HG02884 (cell line): ENCODE results near the gene CTDNEP1.

ENCODE experiments used
- ATAC-seq: cut with Tn5 transposase; IDR thresholded peaks from one replicate; pipeline ENCODE4 v1.9.1; 2021; ENCODE audit warnings: mild to moderate bottlenecking, moderate library complexity; ENCODE audit not compliant: unreplicated experiment

Gene CTDNEP1

DNA sequence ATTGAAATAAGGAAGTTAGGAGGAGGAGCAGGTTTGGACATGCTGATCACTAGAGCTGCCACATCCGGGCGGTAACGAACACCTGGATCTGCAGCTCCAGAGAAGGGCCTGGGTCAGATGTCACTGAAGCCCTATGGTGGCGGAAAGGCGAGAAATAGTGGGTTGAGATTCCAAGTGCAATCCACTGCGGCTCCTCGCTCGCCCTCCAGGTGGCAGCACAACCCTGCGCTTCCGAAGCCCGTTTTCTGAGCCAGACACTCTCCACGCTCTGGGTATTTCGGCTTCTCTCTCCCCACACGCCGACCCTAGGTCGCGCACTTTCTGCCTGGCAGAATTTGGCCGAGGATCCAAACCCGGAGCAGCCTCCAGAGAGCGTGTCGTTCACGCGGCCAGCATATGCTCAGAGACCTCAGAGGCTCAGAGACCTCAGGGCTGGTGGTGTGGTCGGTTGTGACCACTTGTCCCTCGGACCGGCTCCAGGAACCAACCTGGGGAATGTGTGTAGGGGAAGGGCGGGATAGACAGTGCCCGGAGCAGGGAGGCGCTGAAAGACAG lies 29.1 kb upstream of the CTDNEP1 start:
- no peak for ATAC-seq

DNA sequence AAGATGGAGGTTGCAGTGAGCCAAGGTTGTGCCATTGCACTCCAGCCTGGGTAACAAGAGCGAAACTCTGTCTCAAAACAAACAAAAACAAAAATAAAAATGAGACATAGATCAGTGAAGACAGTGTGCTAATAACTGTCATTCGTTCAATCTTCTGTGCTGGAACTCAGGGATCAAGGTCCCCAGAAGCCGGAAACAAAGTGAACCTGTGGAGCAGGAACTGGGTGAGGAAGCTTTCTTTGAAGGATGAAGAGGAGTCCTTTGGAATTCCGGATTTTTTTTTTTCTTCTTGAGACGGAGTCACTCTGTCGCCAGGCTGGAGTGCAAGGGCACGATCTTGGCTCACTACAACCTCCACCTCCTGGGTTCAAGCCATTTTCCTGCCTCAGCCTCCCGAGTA lies 27.9 kb upstream of the CTDNEP1 start:
- no peak for ATAC-seq

DNA sequence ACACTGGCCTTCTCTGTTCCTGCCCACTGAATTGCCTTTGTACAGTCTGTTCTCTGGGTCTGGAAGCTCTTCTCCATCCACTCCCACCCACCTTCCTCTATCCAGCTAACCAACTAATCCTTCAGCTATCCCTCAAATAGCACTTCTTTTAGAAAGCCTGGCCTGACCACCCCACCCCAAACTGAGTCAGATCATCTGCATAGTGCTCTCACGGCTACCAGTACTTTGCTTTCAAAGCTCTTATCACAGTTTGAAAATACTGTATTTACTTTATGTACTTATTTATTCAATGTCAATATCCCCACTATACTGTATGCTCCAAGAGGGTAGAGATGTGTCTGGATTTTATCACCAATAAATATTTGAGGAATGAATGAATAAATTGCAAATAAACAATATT lies 15.2 kb upstream of the CTDNEP1 start:
- no peak for ATAC-seq

DNA sequence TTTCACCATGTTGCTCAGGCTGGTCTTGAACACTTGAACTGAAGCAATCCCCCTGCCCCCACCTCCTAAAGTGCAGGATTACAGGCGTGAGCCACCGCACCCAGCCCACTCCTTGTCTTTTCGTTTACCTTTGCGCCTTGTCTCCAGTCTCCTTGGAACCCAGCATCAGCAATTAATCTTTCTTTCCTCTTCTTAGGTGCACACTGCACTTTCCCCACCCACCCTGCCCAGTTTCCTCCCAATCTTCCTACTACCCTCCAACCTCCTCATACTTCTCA lies 12.2 kb upstream of the CTDNEP1 start:
- no peak for ATAC-seq

DNA sequence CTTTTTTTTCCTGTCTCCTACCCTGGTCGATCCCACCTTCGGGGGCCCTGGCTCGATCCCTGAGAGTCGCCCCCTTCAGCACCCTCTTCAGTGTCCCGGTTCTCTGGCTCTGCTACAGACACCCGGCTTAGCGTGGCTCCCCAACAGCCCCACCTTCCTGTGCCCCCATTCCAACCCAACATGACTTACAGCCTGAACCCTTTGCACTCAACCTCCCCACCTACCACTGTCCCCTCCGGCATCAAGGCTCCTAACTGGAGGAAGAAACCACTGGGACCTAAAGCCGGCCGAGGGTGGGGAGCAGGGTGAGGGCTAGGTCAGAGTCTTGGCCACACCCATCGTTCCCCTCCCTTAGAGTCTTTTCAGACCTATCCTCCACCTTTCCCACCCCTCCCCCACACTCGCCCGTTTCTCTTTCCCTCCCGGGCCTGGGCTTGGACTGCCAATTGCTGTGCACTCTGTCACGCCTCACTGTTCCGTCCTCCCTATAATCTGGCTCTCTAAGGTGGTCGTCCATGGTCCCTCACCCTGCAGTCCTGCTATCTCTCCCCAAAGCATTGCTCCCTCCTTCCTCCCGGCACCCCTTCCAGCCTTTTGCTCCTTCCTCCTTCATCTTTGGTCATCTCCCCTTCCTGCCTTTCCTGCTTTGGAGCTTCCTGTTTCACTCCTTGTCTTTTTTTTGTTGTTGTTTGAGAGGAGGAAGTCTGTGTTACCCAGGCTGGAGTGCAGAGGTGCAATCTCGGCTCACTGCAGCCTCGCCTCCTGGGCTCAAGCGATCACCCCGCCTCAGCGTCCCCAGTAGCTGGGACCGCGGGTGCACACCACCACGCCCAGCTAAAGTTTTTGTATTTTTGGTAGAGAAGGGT lies 11.6 kb upstream of the CTDNEP1 start:
- no peak for ATAC-seq

DNA sequence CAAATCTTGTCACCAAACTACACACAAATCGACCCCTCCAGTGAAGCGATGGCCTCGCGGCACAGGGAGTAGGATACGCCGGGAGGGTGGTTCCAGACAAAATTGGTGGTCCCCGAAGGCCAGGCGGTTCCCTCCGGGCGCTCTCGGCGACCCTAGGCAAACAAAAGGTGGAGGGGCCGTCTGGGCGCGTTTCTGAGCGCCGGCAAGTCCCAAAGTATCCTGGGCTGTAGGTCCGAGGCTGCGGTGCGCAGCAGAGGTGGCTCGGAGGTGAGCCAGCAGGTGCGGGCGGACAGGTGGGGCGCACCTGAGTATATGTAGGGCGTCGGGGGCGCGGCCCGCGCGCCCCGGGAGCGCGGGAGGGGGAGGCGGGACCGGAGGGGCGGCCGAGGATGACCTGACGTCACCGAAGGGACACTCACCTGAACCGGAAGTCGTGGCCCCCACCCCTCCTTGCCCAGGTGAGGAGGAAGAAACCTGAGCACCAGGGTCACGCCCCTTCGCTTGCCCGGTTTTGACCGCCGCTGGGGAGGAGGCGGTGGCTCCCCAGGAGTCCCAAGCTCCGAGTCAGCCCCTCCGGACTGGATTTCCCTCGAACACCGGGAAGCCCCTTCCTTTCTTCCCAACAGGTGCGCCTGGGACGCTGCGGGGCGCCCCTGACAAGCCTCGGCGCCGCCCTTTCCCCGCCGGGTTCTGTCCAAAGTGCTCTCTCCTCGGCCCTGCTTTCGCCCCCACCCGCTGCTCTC lies 10.8 kb upstream of the CTDNEP1 start, which contains the start of gene CLDN7:
Gene CLDN7 (minus strand): TSS at position 287 of the 743 bp plus-strand sequence. CDS start 435 bp downstream, outside the sequence.
- no peak for ATAC-seq

DNA sequence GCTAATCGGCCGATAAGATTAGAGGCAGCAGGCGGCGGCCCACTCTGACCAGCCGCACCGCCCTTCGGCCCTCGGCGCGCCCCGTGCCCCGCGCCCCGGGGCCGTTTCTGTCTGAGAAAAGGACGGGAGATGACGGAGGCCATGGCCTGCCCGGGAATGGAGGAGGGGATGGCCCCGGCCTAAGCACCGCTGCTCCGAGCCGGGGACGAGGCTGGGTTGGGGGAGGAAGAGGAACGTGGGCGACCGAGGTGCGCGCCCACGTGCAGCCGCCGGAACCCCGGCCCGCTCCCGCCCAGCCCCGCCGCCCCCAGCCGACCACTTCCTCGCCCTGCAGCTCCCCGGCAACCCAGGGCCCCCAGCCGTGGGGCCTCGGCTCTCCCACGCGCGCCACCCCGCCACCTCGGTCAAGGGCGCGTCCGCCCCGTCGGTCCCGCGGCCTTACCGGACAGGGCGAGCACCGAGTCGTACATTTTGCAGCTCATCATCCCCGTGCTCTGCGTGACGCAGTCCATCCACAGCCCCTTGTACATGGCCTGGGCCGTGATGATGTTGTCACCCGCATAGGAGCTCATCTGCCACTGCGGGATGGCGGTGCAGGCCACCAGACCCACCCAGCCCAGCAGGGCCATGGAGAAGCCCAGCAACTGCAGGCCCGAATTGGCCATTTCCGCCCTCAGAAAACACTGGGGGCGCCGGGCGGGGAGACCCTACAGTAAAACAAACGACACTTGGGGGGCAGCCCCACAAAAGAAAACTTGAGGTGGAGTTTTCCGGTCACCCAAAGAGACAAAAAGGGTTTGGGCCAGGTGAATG lies 10.1 kb upstream of the CTDNEP1 start:
- ATAC-seq: no peak

DNA sequence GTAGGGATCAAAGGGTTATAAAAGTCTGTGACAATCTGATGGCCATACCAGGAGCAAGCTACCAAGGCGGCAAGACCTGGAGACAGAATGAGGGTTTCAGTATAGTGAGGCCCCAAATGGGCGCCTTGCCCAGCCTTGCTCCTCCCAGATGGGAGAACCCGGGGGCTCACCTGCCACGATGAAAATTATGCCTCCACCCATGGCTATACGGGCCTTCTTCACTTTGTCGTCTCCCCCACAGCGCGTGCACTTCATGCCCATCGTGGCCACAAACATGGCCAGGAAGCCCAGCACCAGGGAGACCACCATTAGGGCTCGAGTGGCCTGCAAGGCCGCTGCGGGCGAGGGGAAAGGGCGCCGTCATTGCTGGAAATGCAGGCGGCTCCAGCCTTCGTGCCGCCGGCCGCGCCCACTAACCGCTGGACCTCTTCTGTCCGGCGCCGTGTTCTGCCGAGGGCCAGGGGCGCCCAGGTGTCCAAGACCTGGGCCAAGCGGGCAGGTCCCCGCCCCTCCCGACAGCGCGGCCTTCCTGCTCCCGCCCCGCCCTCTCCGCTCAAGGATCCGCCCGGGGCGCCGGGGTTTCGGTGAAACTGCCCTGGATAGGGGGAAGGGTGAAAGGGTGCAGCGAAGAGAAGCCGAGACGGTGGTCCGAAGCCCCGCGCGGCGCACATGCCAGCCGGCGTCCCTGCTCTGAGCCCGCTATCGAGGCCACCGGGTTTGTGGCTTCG lies 9.3 kb upstream of the CTDNEP1 start:
- ATAC-seq: no peak

DNA sequence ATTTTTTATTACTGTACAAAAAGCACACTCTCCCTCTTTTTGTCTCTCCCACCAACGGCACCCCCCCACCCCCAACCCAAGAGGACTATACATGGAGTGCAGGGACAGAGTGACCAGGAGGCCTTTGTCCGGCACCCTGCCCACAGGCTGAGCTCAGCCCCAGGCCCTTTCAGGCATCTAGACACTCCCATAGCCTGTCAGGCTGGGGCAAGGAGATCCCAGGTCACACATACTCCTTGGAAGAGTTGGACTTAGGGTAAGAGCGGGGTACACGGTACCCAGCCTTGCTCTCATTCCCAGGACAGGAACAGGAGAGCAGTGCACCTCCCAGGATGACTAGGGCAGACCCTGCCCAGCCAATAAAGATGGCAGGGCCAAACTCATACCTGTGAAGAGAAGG lies 8.6 kb upstream of the CTDNEP1 start:
- no peak for ATAC-seq

DNA sequence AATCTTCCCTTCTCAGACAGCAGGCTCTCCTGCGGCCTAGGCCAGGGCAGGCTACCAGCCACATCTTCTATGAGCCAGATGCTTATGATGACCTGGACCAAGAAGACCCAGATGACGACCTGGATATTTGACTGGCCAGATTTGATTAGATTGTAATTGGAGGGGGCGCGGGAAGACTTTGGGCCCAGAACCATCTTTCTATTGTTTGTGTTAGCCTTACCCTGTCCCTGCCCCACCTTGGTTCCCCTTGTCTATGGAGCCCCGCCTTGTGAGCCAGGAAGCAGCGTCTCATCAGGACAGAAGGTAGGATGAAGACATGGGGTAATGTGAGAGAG lies 8.0 kb upstream of the CTDNEP1 start:
- ATAC-seq: no peak

DNA sequence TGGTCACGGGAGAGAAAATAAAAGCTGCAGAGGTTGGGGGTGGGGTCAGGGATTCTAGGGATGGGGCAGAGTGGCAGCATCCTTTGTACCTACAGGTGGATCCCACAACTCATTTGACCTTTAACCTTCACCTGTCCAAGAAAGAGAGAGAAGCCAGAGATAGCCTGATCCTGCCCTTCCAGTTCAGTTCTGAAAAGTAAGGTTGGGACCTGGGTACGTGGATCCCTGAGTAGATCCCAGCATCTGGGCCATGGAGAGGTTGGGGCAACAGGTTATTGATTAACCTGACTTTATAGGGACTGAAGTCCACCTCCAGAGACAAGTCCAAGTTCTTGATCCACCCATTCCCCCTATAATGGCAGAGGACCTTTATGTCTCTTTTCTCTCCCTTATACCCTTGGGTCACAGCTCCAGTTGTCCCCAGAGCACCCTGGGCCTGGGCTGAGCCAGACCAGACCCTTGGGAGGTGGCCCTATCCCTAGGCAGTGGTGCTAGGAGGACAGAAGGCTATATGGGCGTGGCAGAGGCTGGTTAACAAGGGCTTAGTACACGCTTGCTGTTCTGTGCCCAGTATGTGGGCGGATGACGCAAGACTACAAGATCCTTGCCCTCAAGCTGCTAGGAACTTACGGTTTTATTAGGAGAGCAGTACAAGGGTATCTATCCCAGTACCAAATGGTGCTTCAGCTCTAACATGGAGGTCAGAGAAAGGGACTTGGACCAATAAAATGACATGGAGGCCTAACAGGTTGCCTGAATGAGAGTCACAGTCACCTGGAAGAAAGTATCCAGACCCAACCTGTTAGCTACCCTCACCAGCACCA lies 7.4 kb upstream of the CTDNEP1 start:
- ATAC-seq: no peak

DNA sequence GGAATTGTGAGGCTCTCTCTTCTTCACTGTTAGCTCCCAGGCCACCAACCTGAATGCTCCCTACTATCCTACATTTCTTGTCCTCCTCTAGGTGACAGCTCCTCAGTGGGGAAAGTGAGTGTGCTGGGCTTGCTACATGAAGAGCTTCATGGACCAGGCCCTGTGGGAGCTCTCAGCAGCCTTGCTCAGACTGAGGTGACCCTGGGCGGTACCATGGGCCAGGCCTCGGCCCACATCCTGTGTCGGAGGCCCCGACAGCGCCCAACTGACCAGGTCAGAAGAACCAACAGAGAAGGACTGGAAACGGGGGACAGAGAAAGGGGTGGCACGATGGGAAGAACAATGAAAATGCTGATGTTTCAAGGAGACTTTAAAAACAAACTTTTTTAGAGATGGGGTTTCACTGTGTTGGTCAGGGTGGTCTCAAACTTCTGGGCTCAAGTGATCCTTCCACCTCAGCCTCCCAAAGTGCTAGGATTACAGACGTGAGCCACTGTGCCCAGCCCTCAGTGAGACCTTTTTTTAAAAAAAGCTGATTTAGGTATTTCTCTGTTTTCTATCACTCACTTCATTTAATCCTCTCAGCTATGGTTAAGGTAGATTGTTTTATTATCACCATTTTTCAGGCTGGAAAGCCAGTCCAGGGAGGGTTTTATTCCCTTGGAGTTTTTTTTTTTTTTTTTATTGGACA lies 5.4 kb upstream of the CTDNEP1 start:
- ATAC-seq: no peak

DNA sequence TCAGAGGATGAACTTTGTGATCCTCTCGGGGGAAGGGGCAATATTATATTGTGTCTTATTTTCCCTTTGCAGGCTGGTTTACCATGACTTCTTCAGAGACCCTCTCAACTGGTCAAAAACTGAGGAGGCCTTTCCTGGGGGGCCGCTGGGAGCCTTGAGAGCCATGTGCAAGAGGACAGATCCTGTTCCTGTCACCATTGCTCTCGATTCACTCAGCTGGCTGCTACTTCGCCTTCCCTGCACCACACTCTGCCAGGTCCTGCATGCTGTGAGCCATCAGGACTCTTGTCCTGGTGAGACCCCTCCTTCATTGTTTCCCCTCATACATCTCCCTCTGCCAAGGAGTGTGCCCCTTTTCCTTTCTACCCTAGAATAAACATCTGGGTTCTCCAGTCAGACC lies 3.0 kb upstream of the CTDNEP1 start:
- ATAC-seq: no peak

DNA sequence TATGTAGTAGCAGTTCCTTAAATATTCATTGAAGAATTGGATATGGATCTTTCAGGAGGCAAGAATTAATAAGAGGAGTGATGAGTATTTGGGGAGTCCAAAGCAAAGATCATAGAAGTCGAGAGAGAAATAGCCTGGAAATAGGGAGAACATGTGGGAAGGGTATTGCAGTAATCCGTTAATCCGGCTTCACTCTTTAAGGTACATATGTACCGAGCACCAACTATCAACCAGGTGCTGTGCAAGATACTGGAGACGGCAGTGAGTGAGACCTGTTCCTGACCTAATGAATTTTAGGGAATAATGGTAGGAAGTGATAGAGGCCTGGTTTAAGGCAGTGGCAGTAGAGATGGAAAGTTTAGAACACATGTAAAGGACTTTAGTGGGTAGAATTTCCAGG lies 1.5 kb upstream of the CTDNEP1 start:
- no peak for ATAC-seq

DNA sequence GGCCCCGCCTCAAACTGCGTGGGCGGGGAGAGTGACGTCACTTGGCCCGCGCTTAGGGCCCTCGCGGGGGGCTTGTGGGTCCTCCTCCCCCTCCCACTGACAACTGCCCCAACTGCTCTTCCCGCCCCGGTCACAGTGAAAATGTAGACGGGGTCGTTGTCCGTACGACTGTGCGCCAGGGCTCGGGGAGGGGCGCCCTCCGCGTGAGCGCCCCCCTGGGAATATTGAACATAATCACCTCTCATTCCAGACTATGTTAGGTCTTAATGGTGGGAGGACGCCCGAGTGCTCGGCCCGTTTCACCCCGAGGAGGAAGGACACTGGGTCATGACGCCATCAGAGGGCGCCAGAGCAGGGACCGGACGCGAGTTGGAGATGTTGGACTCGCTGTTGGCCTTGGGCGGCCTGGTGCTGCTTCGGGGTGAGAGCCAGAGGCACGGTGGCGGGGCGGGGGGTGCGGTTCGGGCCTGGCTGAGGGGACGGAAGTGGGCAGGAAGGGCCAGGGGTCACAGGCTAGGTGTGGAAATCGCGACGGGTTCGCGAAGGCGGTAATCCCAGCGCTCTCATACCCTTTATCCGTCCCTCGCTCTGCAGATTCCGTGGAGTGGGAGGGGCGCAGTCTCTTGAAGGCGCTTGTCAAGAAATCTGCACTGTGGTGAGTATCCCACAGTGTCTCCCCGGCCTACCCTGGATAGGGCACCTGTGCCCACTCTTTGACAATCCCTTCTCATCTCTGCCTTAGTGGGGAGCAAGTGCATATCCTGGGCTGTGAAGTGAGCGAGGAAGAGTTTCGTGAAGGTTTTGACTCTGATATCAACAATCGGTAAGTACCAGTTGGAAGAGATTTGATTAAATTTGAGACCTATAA lies 876 bp upstream of the CTDNEP1 start, which contains the start of gene ELP5:
Gene ELP5 (plus strand): TSS at position 40 of the 868 bp plus-strand sequence. CDS start 336 bp downstream, at position 376.
- peak; percentile 46 for ATAC-seq

DNA sequence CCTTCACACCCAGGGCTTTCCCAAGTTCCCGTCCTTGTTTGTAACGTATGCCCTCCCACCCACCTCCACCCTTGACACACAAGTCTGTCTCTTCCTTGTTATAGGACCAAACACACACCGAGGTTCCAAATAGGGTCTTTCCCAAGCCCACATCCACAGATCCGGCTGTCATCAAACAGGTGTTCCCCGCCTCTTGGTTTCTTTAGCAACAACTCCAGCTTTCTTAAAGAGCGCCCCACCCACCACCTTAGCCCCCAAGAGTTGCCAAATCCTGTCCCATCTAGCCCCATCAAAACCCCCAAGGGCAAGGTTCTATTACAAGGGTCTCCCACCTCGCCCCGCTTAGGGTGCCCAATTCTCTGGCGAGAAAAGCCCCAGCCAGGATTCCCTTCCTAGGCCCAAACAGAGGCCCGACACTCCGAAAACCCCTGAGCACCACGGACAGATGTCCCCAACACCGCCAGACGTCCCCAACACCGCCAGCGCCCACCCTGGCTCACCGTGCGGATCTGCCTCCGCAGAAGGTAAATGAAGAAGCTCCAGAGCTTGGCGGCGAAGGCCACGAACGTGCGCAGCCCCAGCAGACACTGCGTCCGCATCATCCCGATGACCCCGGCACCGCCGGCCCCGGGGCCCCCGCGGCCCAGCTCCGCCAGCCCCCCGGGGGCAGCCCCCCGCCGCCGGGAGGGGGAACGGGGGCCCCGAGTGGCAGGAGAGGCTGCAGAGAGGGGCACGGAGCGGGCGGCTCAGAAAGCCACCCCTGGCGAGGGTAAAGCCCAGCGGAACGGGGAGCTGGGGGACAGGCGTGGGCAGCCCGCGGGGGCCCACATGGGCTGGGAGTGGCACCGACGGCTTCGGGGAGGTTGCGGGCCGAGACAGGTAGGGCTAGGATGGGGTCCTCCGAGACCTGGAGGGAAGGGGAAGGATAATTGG lies 573 bp downstream of the CTDNEP1 start:
- no peak for ATAC-seq

DNA sequence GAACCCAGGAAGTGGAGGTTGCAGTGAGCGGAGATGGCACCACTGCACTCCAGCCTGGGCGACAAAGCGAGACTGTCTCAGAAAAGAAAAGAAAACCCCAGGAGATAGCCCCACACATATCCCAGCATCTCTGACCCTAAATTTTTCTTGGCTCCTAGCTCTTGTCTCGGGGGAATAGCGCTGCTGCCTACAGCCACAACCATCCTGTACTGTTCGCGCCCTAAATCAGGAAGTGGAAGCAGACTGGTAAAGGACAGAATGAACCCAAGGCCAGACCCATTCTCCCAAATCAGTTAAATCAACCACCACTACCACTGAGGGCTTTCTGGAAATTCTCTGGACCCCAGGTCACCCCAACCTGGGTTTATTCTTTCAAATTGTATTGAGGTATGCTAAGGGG lies 1.7 kb downstream of the CTDNEP1 start:
- no peak for ATAC-seq
